DND-41 (cell line): ENCODE measurements around the gene UST.

Experiments used
- CTCF ChIP-seq: IDR thresholded peaks from 2 replicates; pipeline ENCODE4 v1.5.1; 2012; ENCODE audit warnings: borderline replicate concordance, low read length, moderate library complexity, mild to moderate bottlenecking; ENCODE audit not compliant: poor library complexity, severe bottlenecking; ENCODE audit errors: extremely low read depth
- EZH2 ChIP-seq: IDR thresholded peaks from 3 replicates; pipeline ENCODE4 v1.6.1; 2012; ENCODE audit warnings: borderline replicate concordance, low read depth, mild to moderate bottlenecking, moderate library complexity, low read length, inconsistent platforms; ENCODE audit not compliant: severe bottlenecking

GRCh38 chr6:148869585-148869984 is 122.8 kb downstream of the UST start:
- no peak for TF ChIP-seq CTCF
- TF ChIP-seq EZH2: no peak
